T-helper 2 cell (primary cell): Measurements from ENCODE around the gene CYB561.

ENCODE experiments used
- DNase-seq, 5 experiments: peaks; one replicate each; pipeline versions ENCODE4 v3.0.0 to v3.0.0-alpha.2; 2012 to 2022

Gene CYB561

GRCh38 chr17:63431939-63432804 is 13.9 kb downstream of the CYB561 start:
- DNase-seq = no peak

GRCh38 chr17:63431618-63431938 is 14.5 kb downstream of the CYB561 start:
- no peak for DNase-seq

GRCh38 chr17:63430223-63430622 is 15.9 kb downstream of the CYB561 start:
- DNase-seq = no peak

- no peak for DNase-seq
Observed at GRCh38 chr17:63429766-63430165, 16.3 kb downstream of the CYB561 start.

GRCh38 chr17:63426917-63427308 is 19.2 kb downstream of the CYB561 start:
- no peak for DNase-seq

GRCh38 chr17:63426041-63426916 is 19.8 kb downstream of the CYB561 start:
- DNase-seq = no peak

- peak in 4 of 5 experiments; percentile 54 to 67 (median 58) for DNase-seq
Observed at GRCh38 chr17:63425483-63425882, 20.6 kb downstream of the CYB561 start.

GRCh38 chr17:63423963-63424362 is 22.1 kb downstream of the CYB561 start:
- no peak for DNase-seq

GRCh38 chr17:63423251-63423950 is 22.7 kb downstream of the CYB561 start:
- DNase-seq = no peak

- DNase-seq = no peak
Observed at GRCh38 chr17:63421681-63422645, 24.1 kb downstream of the CYB561 start.

- DNase-seq = no peak
Observed at GRCh38 chr17:63420868-63421680, 25.0 kb downstream of the CYB561 start.

GRCh38 chr17:63419949-63420867 is 25.9 kb downstream of the CYB561 start:
- DNase-seq = peak in 2 of 5 experiments; percentile 29 to 59

GRCh38 chr17:63419398-63419797 is 26.7 kb downstream of the CYB561 start:
- no peak for DNase-seq

- DNase-seq = no peak
Observed at GRCh38 chr17:63418540-63418939, 27.6 kb downstream of the CYB561 start.

GRCh38 chr17:63414222-63414621 is 31.9 kb downstream of the CYB561 start:
- no peak for DNase-seq

GRCh38 chr17:63413128-63413527 is 33.0 kb downstream of the CYB561 start:
- no peak for DNase-seq

- no peak for DNase-seq
Observed at GRCh38 chr17:63412234-63412633, 33.9 kb downstream of the CYB561 start.

GRCh38 chr17:63407741-63408330 is 38.3 kb downstream of the CYB561 start:
- no peak for DNase-seq

- peak in 4 of 5 experiments; percentile 32 to 81 (median 40) for DNase-seq
Observed at GRCh38 chr17:63406689-63407330, 39.3 kb downstream of the CYB561 start.
